Measurements from ENCODE around the gene FUT3.
"Not testable (repeated sequence)": the region's sequence is repeated elsewhere in the genome, so short reads cannot be mapped to it uniquely, and the experiment has no call there.

The FUT3 gene

GRCh38 chr19:5893296-5893903 is 42.2 kb upstream of the FUT3 start:
- Histone ChIP-seq H3K4me1 (ENCODE audit: control insufficient read depth, insufficient read depth, low read length, poor library complexity, severe bottlenecking) (no peaks in the 10 kb centered on the region), H3K36me3 (ENCODE audit: control insufficient read depth, insufficient read depth, low read length) (peaks cover 21% of the 10 kb centered on the region), H3K9me3 (ENCODE audit: control insufficient read depth, low read length) (no peaks in the 10 kb centered on the region), H3K4me3 (ENCODE audit: extremely low read depth, insufficient read depth, low read length, poor library complexity, severe bottlenecking) (no peak overlapping the region), H3K27ac (ENCODE audit: low read depth, low read length, severe bottlenecking) (no peak overlapping the region)
- 86 to 87% methylated on average over 13 of the region's 13 CpGs for WGBS, 2 experiments (ENCODE audit: insufficient coverage in 2 of 2)

- whole genome bisulfite sequencing, 2 experiments (ENCODE audit: insufficient coverage in 2 of 2), result 81 to 82% methylated on average over 11 to 13 of the region's 15 CpGs
- Histone ChIP-seq H3K27ac (ENCODE audit: low read depth, low read length, severe bottlenecking) (no peak overlapping the region), H3K9me3 (ENCODE audit: control insufficient read depth, low read length) (no peaks in the 10 kb centered on the region), H3K36me3 (ENCODE audit: control insufficient read depth, insufficient read depth, low read length) (peaks cover 21% of the 10 kb centered on the region), H3K4me1 (ENCODE audit: control insufficient read depth, insufficient read depth, low read length, poor library complexity, severe bottlenecking) (no peaks in the 10 kb centered on the region), H3K4me3 (ENCODE audit: extremely low read depth, insufficient read depth, low read length, poor library complexity, severe bottlenecking) (no peak overlapping the region)
Observed at GRCh38 chr19:5892772-5893275, 41.6 kb upstream of the FUT3 start.

GRCh38 chr19:5891938-5892771 is 40.9 kb upstream of the FUT3 start:
- no peaks in the 10 kb centered on the region for H3K9me3 ChIP-seq (ENCODE audit: control insufficient read depth, low read length)

GRCh38 chr19:5891572-5891937 is 40.3 kb upstream of the FUT3 start:
- Histone ChIP-seq H3K4me1 (ENCODE audit: control insufficient read depth, insufficient read depth, low read length, poor library complexity, severe bottlenecking) (no peaks in the 10 kb centered on the region), H3K36me3 (ENCODE audit: control insufficient read depth, insufficient read depth, low read length) (peaks cover 15% of the 10 kb centered on the region), H3K27ac (ENCODE audit: low read depth, low read length, severe bottlenecking) (no peak overlapping the region), H3K9me3 (ENCODE audit: control insufficient read depth, low read length) (no peaks in the 10 kb centered on the region), H3K4me3 (ENCODE audit: extremely low read depth, insufficient read depth, low read length, poor library complexity, severe bottlenecking) (no peak overlapping the region)
- WGBS, 2 experiments (ENCODE audit: insufficient coverage in 2 of 2), result 90% methylated on average over 3 to 4 of the region's 4 CpGs

More at GRCh38 chr19:5891938-5892771, 40.9 kb upstream of the FUT3 start:
- H3K27ac ChIP-seq (ENCODE audit: low read depth, low read length, severe bottlenecking), result no peak overlapping the region
- 54 to 56% methylated on average over 31 to 34 of the region's 48 CpGs for WGBS, 2 experiments (ENCODE audit: insufficient coverage in 2 of 2)
- no peaks in the 10 kb centered on the region for H3K4me1 ChIP-seq (ENCODE audit: control insufficient read depth, insufficient read depth, low read length, poor library complexity, severe bottlenecking)
- H3K4me3 ChIP-seq (ENCODE audit: extremely low read depth, insufficient read depth, low read length, poor library complexity, severe bottlenecking), result no peak overlapping the region
- H3K36me3 ChIP-seq (ENCODE audit: control insufficient read depth, insufficient read depth, low read length), result peaks cover 21% of the 10 kb centered on the region

GRCh38 chr19:5890099-5890498 is 38.9 kb upstream of the FUT3 start:
- Histone ChIP-seq H3K4me1 (ENCODE audit: control insufficient read depth, insufficient read depth, low read length, poor library complexity, severe bottlenecking) (no peaks in the 10 kb centered on the region), H3K36me3 (ENCODE audit: control insufficient read depth, insufficient read depth, low read length) (peaks cover 4% of the 10 kb centered on the region), H3K27ac (ENCODE audit: low read depth, low read length, severe bottlenecking) (no peak overlapping the region), H3K4me3 (ENCODE audit: extremely low read depth, insufficient read depth, low read length, poor library complexity, severe bottlenecking) (no peak overlapping the region), H3K9me3 (ENCODE audit: control insufficient read depth, low read length) (no peaks in the 10 kb centered on the region)
- WGBS, 2 experiments (ENCODE audit: insufficient coverage in 2 of 2), result 76 to 77% methylated on average over 5 to 9 of the region's 10 CpGs

GRCh38 chr19:5889288-5889971 is 38.2 kb upstream of the FUT3 start:
- no peak overlapping the region for H3K27ac ChIP-seq (ENCODE audit: low read depth, low read length, severe bottlenecking)
- no peaks in the 10 kb centered on the region for H3K4me1 ChIP-seq (ENCODE audit: control insufficient read depth, insufficient read depth, low read length, poor library complexity, severe bottlenecking)
- H3K4me3 ChIP-seq (ENCODE audit: extremely low read depth, insufficient read depth, low read length, poor library complexity, severe bottlenecking), result no peak overlapping the region
- no peaks in the 10 kb centered on the region for H3K9me3 ChIP-seq (ENCODE audit: control insufficient read depth, low read length)
- 76 to 81% methylated on average over 8 to 11 of the region's 17 CpGs for WGBS, 2 experiments (ENCODE audit: insufficient coverage in 2 of 2)
- no peaks in the 10 kb centered on the region for H3K36me3 ChIP-seq (ENCODE audit: control insufficient read depth, insufficient read depth, low read length)

- not testable (repeated sequence) for H3K27ac ChIP-seq (ENCODE audit: low read depth, low read length, severe bottlenecking); H3K36me3 ChIP-seq (ENCODE audit: control insufficient read depth, insufficient read depth, low read length)
- WGBS, 2 experiments (ENCODE audit: insufficient coverage in 2 of 2), result 74 to 80% methylated on average over 7 of the region's 11 CpGs
Observed at GRCh38 chr19:5884065-5884811, 33.0 kb upstream of the FUT3 start.

GRCh38 chr19:5883157-5883873 is 32.1 kb upstream of the FUT3 start:
- H3K4me1 ChIP-seq (ENCODE audit: control insufficient read depth, insufficient read depth, low read length, poor library complexity, severe bottlenecking); H3K36me3 ChIP-seq (ENCODE audit: control insufficient read depth, insufficient read depth, low read length); H3K27ac ChIP-seq (ENCODE audit: low read depth, low read length, severe bottlenecking); H3K4me3 ChIP-seq (ENCODE audit: extremely low read depth, insufficient read depth, low read length, poor library complexity, severe bottlenecking); H3K9me3 ChIP-seq (ENCODE audit: control insufficient read depth, low read length): not testable (repeated sequence)
- 79 to 91% methylated on average over 5 to 6 of the region's 13 CpGs for WGBS, 2 experiments (ENCODE audit: insufficient coverage in 2 of 2)

More at GRCh38 chr19:5884065-5884811, 33.0 kb upstream of the FUT3 start:
- H3K4me1 ChIP-seq (ENCODE audit: control insufficient read depth, insufficient read depth, low read length, poor library complexity, severe bottlenecking); H3K9me3 ChIP-seq (ENCODE audit: control insufficient read depth, low read length); H3K4me3 ChIP-seq (ENCODE audit: extremely low read depth, insufficient read depth, low read length, poor library complexity, severe bottlenecking): not testable (repeated sequence)

GRCh38 chr19:5882421-5882968 is 31.2 kb upstream of the FUT3 start:
- WGBS, 2 experiments (ENCODE audit: insufficient coverage in 2 of 2), result 85 to 88% methylated on average over 4 to 9 of the region's 9 CpGs
- Histone ChIP-seq H3K4me1 (ENCODE audit: control insufficient read depth, insufficient read depth, low read length, poor library complexity, severe bottlenecking) (peaks cover 8% of the 10 kb centered on the region), H3K4me3 (ENCODE audit: extremely low read depth, insufficient read depth, low read length, poor library complexity, severe bottlenecking) (no peak overlapping the region), H3K27ac (ENCODE audit: low read depth, low read length, severe bottlenecking) (no peak overlapping the region), H3K36me3 (ENCODE audit: control insufficient read depth, insufficient read depth, low read length) (no peaks in the 10 kb centered on the region), H3K9me3 (ENCODE audit: control insufficient read depth, low read length) (no peaks in the 10 kb centered on the region)

Measured in mesodermal cell (in vitro differentiated cells).